HepG2 (cell line): ENCODE measurements around the gene IRF3. TPM values are rescaled to one million over a fixed set of nuclear protein-coding genes. Genes with fewer than 3 reads are reported as not detected.

Source experiments
- AGO2 ChIP-seq: fragments of 200-400 bp; formaldehyde crosslinking; optimal IDR thresholded peaks from 2 replicates; pipeline ENCODE3; 2017; ENCODE audit warnings: mild to moderate bottlenecking, low read depth, low read length, moderate library complexity
- ASH2L ChIP-seq: fragments of 300-600, 200-600 bp; sonication (generic); IDR thresholded peaks from 2 replicates; pipeline ENCODE4 v1.7.0; 2017; ENCODE audit warnings: low read depth, mild to moderate bottlenecking, moderate library complexity, mixed read lengths, low read length; ENCODE audit not compliant: insufficient read length
- GPN1 ChIP-seq: sonication (generic); formaldehyde crosslinking; IDR thresholded peaks from 2 replicates; pipeline ENCODE4 v1.5.1; 2020; ENCODE audit warnings: missing genetic modification reagents, borderline replicate concordance
- HOXA5 ChIP-seq: sonication (generic); formaldehyde crosslinking; IDR thresholded peaks from 2 replicates; pipeline ENCODE4 v1.4.0; 2020; ENCODE audit warnings: missing genetic modification reagents
- HOXA9 ChIP-seq: sonication (generic); formaldehyde crosslinking; IDR thresholded peaks from 2 replicates; pipeline ENCODE4 v1.8.1; 2022; ENCODE audit warnings: missing genetic modification reagents, mild to moderate bottlenecking, moderate library complexity, borderline replicate concordance
- IKZF1 ChIP-seq: fragments of 450-650 bp; IDR thresholded peaks from 2 replicates; pipeline ENCODE4 v1.7.1; 2016
- ISL2 ChIP-seq: sonication (generic); formaldehyde crosslinking; IDR thresholded peaks from 2 replicates; pipeline ENCODE4 v1.5.0; 2020; ENCODE audit warnings: missing genetic modification reagents
- MBNL3 ChIP-seq: fragments of 250-450 bp; sonication (Bioruptor Pico); conservative IDR thresholded peaks from 2 replicates; pipeline ENCODE4 v1.8.0; 2022; ENCODE audit warnings: mild to moderate bottlenecking, inconsistent platforms
- MYNN ChIP-seq: sonication (generic); formaldehyde crosslinking; IDR thresholded peaks from 2 replicates; pipeline ENCODE4 v1.4.0; 2020; ENCODE audit warnings: mild to moderate bottlenecking, low read depth, missing genetic modification reagents
- NCOA1 ChIP-seq: sonication (generic); formaldehyde crosslinking; IDR thresholded peaks from 2 replicates; pipeline ENCODE4 v1.9.0; 2021; ENCODE audit warnings: missing genetic modification reagents
- RBFOX2 ChIP-seq: fragments of 200-400 bp; formaldehyde crosslinking; IDR thresholded peaks from 2 replicates; pipeline ENCODE4 v1.6.1; 2017; ENCODE audit warnings: low read depth, mild to moderate bottlenecking, low read length
- RNF2 ChIP-seq: fragments of 450-650 bp; conservative IDR thresholded peaks from 2 replicates; pipeline ENCODE4 v1.6.1; 2016; ENCODE audit warnings: low read depth
- SIX1 ChIP-seq: sonication (generic); formaldehyde crosslinking; IDR thresholded peaks from 2 replicates; pipeline ENCODE4 v1.4.0; 2020; ENCODE audit warnings: missing genetic modification reagents, borderline replicate concordance
- SMARCE1 ChIP-seq: fragments of 450-650 bp; IDR thresholded peaks from 2 replicates; pipeline ENCODE4 v1.6.1; 2017; ENCODE audit warnings: borderline replicate concordance
- SRSF1 ChIP-seq: fragments of 200-400 bp; formaldehyde crosslinking; optimal IDR thresholded peaks from 2 replicates; pipeline ENCODE3; 2017; ENCODE audit warnings: mild to moderate bottlenecking, low read depth, low read length, moderate library complexity
- TOE1 ChIP-seq: sonication (generic); formaldehyde crosslinking; IDR thresholded peaks from 2 replicates; pipeline ENCODE4 v1.4.0; 2020; ENCODE audit warnings: mild to moderate bottlenecking, missing genetic modification reagents
- TRIM24 ChIP-seq: sonication (generic); formaldehyde crosslinking; IDR thresholded peaks from 2 replicates; pipeline ENCODE4 v1.8.0; 2022; ENCODE audit warnings: mild to moderate bottlenecking, missing genetic modification reagents
- ZNF333 ChIP-seq: sonication (generic); formaldehyde crosslinking; IDR thresholded peaks from 2 replicates; pipeline ENCODE4 v1.4.0; 2020; ENCODE audit warnings: mild to moderate bottlenecking, missing genetic modification reagents, borderline replicate concordance
- ZNF562 ChIP-seq: sonication (generic); formaldehyde crosslinking; IDR thresholded peaks from 2 replicates; pipeline ENCODE4 v1.8.0; 2022; ENCODE audit warnings: missing genetic modification reagents, borderline replicate concordance
- ZNF605 ChIP-seq: sonication (generic); formaldehyde crosslinking; IDR thresholded peaks from 2 replicates; pipeline ENCODE4 v1.8.0; 2022; ENCODE audit warnings: mild to moderate bottlenecking, missing genetic modification reagents
- polyA plus RNA-seq, 8 experiments: library from polyadenylated mRNA; depleted of rRNA in 3 of 8; stranded (reverse) in 7 of 8; unstranded in 1 of 8; fragments of >200 nt; fragmentation: Illumina TruSeq in 4 of 8; extraction: Trizol in 4 of 8; gene quantifications; 2 replicates each; pipeline versions ENCODE4 v1.2.1 to v1.2.3, GENCODE V29; 2011 to 2016; ENCODE audit warnings: low read depth in 4 of 8, missing spikeins in 1 of 8, mixed read lengths in 1 of 8; ENCODE audit not compliant: insufficient read depth in 1 of 8
- total RNA-seq, 5 experiments: library from RNA; depleted of rRNA; stranded (reverse); fragments of >200 nt; fragmentation: Illumina TruSeq; extraction: Trizol; gene quantifications; 2 replicates each; pipeline ENCODE4 v1.2.3, GENCODE V29; 2016; ENCODE audit warnings: low read depth in 1 of 5
- TF ChIP-seq, protein P1 (sequence below): sonication (generic); formaldehyde crosslinking; IDR thresholded peaks from 2 replicates; pipeline ENCODE4 v1.5.0; 2020; ENCODE audit warnings: mild to moderate bottlenecking, missing genetic modification reagents, borderline replicate concordance
- TF ChIP-seq, protein P2 (sequence below): sonication (generic); formaldehyde crosslinking; conservative IDR thresholded peaks from 2 replicates; pipeline ENCODE4 v1.4.0; 2020; ENCODE audit warnings: missing genetic modification reagents
- TF ChIP-seq, protein P3 (sequence below): sonication (generic); formaldehyde crosslinking; IDR thresholded peaks from 2 replicates; pipeline ENCODE4 v1.4.0; 2020; ENCODE audit warnings: missing genetic modification reagents, borderline replicate concordance

IRF3 gene
- total and polyA plus RNA-seq, 2 of the 13 experiments (the other 11 are each of a cell fraction or from before 2014, with no cell fraction given), result 61.9 to 65.5 TPM

DNA sequence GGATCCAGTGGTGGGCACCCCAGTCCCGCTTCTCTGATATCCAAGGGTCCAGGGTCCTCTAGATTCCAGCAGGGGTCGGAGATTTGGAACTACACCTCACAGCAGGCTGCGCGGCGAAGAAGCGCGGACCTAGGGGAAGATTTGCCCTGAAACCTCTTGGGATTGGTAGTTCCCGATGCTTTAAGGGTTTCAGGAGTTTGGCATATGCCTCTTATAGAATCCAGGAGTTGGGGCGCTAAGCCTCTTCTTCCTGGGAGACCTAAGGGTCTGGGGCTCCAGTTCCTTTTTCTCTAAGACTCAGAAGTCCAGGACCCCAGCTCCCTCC is 425 bp upstream of the IRF3 start (continued):
- TF ChIP-seq, protein P1, sequence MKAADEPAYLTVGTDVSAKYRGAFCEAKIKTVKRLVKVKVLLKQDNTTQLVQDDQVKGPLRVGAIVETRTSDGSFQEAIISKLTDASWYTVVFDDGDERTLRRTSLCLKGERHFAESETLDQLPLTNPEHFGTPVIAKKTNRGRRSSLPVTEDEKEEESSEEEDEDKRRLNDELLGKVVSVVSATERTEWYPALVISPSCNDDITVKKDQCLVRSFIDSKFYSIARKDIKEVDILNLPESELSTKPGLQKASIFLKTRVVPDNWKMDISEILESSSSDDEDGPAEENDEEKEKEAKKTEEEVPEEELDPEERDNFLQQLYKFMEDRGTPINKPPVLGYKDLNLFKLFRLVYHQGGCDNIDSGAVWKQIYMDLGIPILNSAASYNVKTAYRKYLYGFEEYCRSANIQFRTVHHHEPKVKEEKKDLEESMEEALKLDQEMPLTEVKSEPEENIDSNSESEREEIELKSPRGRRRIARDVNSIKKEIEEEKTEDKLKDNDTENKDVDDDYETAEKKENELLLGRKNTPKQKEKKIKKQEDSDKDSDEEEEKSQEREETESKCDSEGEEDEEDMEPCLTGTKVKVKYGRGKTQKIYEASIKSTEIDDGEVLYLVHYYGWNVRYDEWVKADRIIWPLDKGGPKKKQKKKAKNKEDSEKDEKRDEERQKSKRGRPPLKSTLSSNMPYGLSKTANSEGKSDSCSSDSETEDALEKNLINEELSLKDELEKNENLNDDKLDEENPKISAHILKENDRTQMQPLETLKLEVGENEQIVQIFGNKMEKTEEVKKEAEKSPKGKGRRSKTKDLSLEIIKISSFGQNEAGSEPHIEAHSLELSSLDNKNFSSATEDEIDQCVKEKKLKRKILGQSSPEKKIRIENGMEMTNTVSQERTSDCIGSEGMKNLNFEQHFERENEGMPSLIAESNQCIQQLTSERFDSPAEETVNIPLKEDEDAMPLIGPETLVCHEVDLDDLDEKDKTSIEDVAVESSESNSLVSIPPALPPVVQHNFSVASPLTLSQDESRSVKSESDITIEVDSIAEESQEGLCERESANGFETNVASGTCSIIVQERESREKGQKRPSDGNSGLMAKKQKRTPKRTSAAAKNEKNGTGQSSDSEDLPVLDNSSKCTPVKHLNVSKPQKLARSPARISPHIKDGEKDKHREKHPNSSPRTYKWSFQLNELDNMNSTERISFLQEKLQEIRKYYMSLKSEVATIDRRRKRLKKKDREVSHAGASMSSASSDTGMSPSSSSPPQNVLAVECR (CRISPR knock-in tag), result no peak
- TF ChIP-seq SIX1 (CRISPR knock-in tag) (no peak), ZNF333 (CRISPR knock-in tag) (no peak), NCOA1 (CRISPR knock-in tag) (no peak), HOXA5 (CRISPR knock-in tag) (0 out of 2 replicates have a peak, but pooled peaks have one; percentile 6), ASH2L (peak; percentile 3), AGO2 (no peak), ISL2 (CRISPR knock-in tag) (0 out of 2 replicates have a peak, but pooled peaks have one; percentile 1), SRSF1 (no peak), ZNF562 (CRISPR knock-in tag) (no peak), ZNF605 (CRISPR knock-in tag) (0 out of 2 replicates have a peak, but pooled peaks have one; percentile 7), SMARCE1 (no peak), MBNL3 (no peak), RNF2 (no peak), RBFOX2 (no peak), HOXA9 (CRISPR knock-in tag) (no peak), IKZF1 (no peak), TRIM24 (CRISPR knock-in tag) (no peak), MYNN (CRISPR knock-in tag) (no peak), GPN1 (CRISPR knock-in tag) (no peak), TOE1 (CRISPR knock-in tag) (no peak)
- TF ChIP-seq, protein P2, sequence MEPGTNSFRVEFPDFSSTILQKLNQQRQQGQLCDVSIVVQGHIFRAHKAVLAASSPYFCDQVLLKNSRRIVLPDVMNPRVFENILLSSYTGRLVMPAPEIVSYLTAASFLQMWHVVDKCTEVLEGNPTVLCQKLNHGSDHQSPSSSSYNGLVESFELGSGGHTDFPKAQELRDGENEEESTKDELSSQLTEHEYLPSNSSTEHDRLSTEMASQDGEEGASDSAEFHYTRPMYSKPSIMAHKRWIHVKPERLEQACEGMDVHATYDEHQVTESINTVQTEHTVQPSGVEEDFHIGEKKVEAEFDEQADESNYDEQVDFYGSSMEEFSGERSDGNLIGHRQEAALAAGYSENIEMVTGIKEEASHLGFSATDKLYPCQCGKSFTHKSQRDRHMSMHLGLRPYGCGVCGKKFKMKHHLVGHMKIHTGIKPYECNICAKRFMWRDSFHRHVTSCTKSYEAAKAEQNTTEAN (CRISPR knock-in tag), result no peak
- TF ChIP-seq, protein P3, sequence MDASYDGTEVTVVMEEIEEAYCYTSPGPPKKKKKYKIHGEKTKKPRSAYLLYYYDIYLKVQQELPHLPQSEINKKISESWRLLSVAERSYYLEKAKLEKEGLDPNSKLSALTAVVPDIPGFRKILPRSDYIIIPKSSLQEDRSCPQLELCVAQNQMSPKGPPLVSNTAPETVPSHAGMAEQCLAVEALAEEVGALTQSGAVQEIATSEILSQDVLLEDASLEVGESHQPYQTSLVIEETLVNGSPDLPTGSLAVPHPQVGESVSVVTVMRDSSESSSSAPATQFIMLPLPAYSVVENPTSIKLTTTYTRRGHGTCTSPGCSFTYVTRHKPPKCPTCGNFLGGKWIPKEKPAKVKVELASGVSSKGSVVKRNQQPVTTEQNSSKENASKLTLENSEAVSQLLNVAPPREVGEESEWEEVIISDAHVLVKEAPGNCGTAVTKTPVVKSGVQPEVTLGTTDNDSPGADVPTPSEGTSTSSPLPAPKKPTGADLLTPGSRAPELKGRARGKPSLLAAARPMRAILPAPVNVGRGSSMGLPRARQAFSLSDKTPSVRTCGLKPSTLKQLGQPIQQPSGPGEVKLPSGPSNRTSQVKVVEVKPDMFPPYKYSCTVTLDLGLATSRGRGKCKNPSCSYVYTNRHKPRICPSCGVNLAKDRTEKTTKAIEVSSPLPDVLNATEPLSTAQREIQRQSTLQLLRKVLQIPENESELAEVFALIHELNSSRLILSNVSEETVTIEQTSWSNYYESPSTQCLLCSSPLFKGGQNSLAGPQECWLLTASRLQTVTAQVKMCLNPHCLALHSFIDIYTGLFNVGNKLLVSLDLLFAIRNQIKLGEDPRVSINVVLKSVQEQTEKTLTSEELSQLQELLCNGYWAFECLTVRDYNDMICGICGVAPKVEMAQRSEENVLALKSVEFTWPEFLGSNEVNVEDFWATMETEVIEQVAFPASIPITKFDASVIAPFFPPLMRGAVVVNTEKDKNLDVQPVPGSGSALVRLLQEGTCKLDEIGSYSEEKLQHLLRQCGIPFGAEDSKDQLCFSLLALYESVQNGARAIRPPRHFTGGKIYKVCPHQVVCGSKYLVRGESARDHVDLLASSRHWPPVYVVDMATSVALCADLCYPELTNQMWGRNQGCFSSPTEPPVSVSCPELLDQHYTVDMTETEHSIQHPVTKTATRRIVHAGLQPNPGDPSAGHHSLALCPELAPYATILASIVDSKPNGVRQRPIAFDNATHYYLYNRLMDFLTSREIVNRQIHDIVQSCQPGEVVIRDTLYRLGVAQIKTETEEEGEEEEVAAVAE (CRISPR knock-in tag), result no peak
